Effector memory CD4-positive, alpha-beta T cell (primary cell): Measurements from ENCODE around the gene CPB2.

ENCODE experiments used
- DNase-seq, 3 donors: peaks; one replicate each; pipeline ENCODE4 v3.0.0-alpha.2; 2020
- H3K27ac ChIP-seq: 2 replicates; pipeline ENCODE4 v1.7.0; 2013; ENCODE audit warnings: mild to moderate bottlenecking, low read length, moderate library complexity; ENCODE audit not compliant: insufficient read depth, poor library complexity, severe bottlenecking
- H3K27me3 ChIP-seq: replicated peaks from 2 replicates; pipeline ENCODE4 v1.7.0; 2013; ENCODE audit warnings: mild to moderate bottlenecking, low read length; ENCODE audit not compliant: insufficient read depth, control insufficient read depth, poor library complexity, severe bottlenecking
- H3K36me3 ChIP-seq: 2 replicates; pipeline ENCODE4 v1.7.0; 2013; ENCODE audit warnings: mild to moderate bottlenecking, low read length, moderate library complexity; ENCODE audit not compliant: control insufficient read depth, insufficient read depth
- H3K4me1 ChIP-seq: 2 replicates; pipeline ENCODE4 v1.7.0; 2013; ENCODE audit warnings: low read length, mild to moderate bottlenecking; ENCODE audit not compliant: control insufficient read depth, insufficient read depth, poor library complexity, severe bottlenecking
- H3K4me3 ChIP-seq: 2 replicates; pipeline ENCODE4 v1.7.0; 2013; ENCODE audit warnings: low read length, low read depth, mild to moderate bottlenecking; ENCODE audit not compliant: insufficient read depth, poor library complexity, severe bottlenecking
- H3K9me3 ChIP-seq: 2 replicates; pipeline ENCODE4 v1.7.0; 2013; ENCODE audit warnings: mild to moderate bottlenecking, low read length, moderate library complexity; ENCODE audit not compliant: control insufficient read depth

CPB2 gene

DNA sequence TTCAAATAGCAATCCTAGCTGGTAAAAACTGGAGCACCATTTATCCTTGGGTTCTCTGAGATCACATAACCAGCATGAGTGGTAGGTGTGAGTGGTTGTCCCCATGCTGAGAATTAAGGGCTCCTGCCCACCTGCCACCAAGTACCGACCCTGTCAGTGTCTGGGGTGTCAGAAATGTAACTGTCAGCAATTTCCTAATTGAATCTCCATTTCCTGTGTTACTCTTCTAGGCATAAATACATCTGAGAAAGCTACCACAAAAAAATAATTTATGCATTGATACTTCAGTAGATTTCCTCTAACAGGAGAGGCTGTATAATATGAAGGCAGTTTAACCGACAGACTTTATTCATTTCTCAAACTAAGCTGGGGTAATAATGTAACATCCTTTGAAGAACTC is 25.1 kb downstream of the CPB2 start:
- Histone ChIP-seq H3K27ac (no peak overlapping the region), H3K4me3 (no peak overlapping the region), H3K27me3 (no peaks in the 10 kb centered on the region), H3K9me3 (no peaks in the 10 kb centered on the region), H3K4me1 (no peaks in the 10 kb centered on the region), H3K36me3 (no peaks in the 10 kb centered on the region)
- no peak for DNase-seq

DNA sequence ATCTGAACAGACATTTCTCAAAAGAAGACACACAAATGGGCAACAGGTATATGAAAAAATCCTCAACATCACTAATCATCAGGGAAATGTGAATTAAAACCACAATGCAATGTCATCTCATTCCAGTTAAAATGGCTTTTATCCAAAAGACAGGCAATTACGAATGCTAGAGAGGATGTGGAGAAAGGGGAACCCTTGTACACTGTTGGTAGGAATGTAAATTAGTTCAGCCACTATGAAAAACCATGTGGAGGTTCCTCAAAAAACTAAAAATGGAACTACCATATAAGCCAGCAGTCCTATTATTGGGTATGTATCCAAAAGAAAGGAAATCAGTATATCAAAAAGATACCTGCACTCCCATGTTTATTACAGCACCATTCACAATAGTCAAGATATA is 27.6 kb downstream of the CPB2 start:
- H3K4me3 ChIP-seq = no peak overlapping the region
- no peak overlapping the region for H3K27ac ChIP-seq
- DNase-seq = no peak
- no peaks in the 10 kb centered on the region for H3K9me3 ChIP-seq
- no peaks in the 10 kb centered on the region for H3K27me3 ChIP-seq
- no peaks in the 10 kb centered on the region for H3K36me3 ChIP-seq
- H3K4me1 ChIP-seq = no peaks in the 10 kb centered on the region

DNA sequence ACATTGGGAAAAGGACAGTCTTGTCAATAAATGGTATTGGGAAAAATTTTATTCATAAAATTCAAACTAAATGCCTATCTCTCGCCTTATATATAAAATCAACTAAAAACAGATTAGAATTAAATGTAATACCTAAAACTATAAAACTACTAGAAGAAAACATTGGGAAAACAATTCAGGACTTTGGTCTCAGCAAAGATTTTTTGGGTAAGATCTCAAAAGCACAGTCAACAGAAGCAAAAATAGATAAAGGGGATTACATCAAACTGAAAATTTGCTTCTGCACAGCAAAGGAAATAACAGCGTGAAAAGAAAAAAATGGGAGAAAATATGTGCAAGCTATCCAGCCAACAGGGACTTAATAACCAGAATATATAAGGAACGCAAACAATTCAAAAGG is 28.0 kb downstream of the CPB2 start:
- Histone ChIP-seq H3K27ac (no peak overlapping the region), H3K4me1 (no peaks in the 10 kb centered on the region), H3K27me3 (no peaks in the 10 kb centered on the region), H3K36me3 (no peaks in the 10 kb centered on the region), H3K4me3 (no peak overlapping the region), H3K9me3 (no peaks in the 10 kb centered on the region)
- DNase-seq = no peak

DNA sequence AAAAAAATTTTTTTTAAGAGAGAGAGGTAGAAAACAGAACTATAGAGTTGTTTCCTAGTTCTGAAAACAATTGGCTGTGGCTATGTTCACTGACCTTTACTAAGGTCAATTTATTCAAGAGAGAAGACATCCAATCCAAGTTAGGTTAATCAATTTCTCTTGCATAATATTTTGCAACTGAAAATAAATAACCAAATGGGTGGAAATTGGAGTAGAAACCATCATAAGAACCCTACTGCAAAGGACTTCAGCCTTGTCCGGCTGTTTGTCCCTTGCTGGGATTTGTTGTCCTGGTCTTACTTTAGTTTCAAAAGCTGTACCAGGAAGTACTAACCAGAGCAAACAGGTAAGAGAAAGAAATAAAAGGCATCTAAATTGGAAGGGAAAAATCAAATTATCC is 29.0 kb downstream of the CPB2 start:
- Histone ChIP-seq H3K4me1 (no peaks in the 10 kb centered on the region), H3K27ac (no peak overlapping the region), H3K36me3 (no peaks in the 10 kb centered on the region), H3K9me3 (no peaks in the 10 kb centered on the region), H3K4me3 (no peak overlapping the region), H3K27me3 (no peaks in the 10 kb centered on the region)
- no peak for DNase-seq

DNA sequence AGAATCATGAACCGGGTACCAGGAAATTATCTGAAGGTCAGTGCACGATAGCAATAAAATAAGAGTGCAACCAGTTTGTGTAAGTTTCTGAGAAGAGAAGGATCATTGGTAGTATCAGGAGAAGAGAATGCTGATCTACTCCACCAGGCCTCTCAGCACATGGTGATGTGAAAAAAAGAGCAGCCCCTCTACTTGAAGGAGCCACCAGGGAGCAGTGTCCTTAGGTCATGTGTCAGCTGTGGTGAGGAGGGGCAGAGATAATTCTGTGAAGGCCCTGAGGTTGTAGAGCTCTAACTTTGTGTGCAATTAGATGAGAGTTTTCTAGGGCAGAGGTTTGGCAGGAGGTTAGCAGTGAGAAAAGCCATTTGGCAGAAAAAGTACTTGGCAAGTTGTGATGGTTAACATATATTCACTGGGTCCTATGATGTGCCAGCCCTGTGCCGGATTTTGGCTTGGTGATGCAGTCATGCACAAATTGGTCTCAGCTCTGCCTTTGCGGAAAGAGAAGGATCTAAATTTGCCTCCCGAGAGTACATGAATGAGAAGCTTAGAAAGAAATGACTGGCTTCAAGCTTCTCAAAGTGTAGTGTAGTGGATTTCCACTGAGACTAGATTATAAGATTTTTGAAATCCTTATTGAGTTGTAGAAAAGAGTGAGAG is 33.1 kb downstream of the CPB2 start:
- H3K4me3 ChIP-seq = no peak overlapping the region
- no peaks in the 10 kb centered on the region for H3K27me3 ChIP-seq
- no peaks in the 10 kb centered on the region for H3K36me3 ChIP-seq
- DNase-seq = no peak
- H3K27ac ChIP-seq = no peak overlapping the region
- H3K9me3 ChIP-seq = no peaks in the 10 kb centered on the region
- no peaks in the 10 kb centered on the region for H3K4me1 ChIP-seq

DNA sequence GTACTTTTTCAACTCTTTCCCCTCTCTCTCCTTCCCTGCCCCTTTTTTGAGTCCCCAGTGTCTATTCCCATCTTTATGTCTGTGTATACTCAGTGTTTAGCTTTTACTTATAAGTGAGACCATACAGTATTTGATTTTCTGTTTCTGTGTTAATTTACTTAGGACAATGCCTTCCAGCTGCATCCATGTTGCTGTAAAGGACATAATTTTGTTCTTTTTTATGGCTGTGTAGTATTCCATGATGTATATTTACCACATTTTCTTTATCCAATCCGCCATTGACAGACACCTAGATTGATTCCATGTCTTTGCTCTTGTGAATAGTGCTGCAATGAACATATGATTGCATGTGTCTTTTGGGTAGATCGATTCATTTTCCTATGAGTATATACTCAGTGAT is 41.5 kb downstream of the CPB2 start:
- no peaks in the 10 kb centered on the region for H3K9me3 ChIP-seq
- H3K36me3 ChIP-seq = no peaks in the 10 kb centered on the region
- no peak overlapping the region for H3K27ac ChIP-seq
- no peak overlapping the region for H3K4me3 ChIP-seq
- no peaks in the 10 kb centered on the region for H3K4me1 ChIP-seq
- H3K27me3 ChIP-seq = no peaks in the 10 kb centered on the region
- DNase-seq = no peak

DNA sequence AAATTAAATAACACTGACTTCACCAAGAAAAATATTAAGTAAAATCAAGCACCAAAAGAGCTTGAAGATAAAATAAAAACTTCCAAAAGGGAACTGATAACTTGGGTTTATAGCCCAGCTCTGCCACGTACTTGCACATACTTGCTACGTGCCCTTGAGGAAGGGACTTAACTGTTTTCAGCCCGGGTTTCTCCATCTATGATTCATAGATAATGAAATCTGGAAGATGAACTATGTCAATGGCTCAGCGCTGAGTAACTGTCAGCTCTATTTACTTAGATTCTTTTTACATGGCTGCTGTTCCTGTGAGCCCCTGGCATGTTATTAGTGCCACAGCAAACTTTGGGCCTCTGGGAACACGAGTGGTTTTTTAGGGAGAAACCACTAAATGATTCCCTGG is 42.6 kb downstream of the CPB2 start:
- Histone ChIP-seq H3K27ac (no peak overlapping the region), H3K36me3 (no peaks in the 10 kb centered on the region), H3K4me1 (no peaks in the 10 kb centered on the region), H3K9me3 (no peaks in the 10 kb centered on the region), H3K4me3 (no peak overlapping the region), H3K27me3 (no peaks in the 10 kb centered on the region)
- DNase-seq = no peak

DNA sequence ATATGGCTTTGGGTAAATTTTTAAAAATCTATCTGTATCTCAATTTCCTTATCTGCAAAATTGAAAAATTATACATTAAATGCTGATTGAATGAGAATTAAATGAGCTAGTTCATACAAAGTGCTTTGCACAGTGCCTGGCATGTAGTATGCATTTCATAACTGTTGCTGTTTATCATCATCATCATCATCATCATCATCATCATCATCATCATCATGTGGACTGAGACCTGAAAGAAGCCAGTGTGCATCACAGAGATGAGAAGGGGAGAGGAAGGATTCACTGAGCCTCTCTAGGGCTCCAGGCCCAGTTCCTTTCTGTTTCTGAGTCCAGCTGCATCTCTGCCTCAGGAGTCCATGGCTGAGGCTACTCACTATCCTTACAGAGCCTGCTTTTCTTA is 45.4 kb downstream of the CPB2 start:
- H3K36me3 ChIP-seq = no peaks in the 10 kb centered on the region
- no peak for DNase-seq
- no peak overlapping the region for H3K4me3 ChIP-seq
- H3K4me1 ChIP-seq = no peaks in the 10 kb centered on the region
- H3K27me3 ChIP-seq = no peaks in the 10 kb centered on the region
- no peaks in the 10 kb centered on the region for H3K9me3 ChIP-seq
- H3K27ac ChIP-seq = no peak overlapping the region

DNA sequence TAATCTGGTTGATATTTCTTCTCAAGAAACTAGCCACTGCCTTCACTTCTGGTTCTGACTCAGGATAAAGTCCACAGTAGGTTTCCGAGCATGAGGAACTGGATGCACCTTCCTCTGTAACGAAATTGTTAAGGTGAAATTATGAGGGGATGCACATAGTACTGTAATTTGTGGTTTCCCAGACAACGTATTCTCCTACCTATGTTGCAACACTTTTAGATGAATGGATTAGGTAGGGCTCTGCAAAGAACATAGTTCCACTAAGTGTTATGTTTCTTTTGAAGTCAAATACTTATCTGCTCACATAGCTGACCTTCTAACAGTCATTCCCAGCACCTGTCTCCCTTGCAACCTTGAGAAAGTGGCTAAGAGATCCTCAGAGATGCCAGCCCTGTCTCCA is 46.6 kb downstream of the CPB2 start:
- Histone ChIP-seq H3K4me3 (no peak overlapping the region), H3K9me3 (no peaks in the 10 kb centered on the region), H3K4me1 (no peaks in the 10 kb centered on the region), H3K36me3 (no peaks in the 10 kb centered on the region), H3K27ac (no peak overlapping the region), H3K27me3 (no peaks in the 10 kb centered on the region)
- DNase-seq = no peak

DNA sequence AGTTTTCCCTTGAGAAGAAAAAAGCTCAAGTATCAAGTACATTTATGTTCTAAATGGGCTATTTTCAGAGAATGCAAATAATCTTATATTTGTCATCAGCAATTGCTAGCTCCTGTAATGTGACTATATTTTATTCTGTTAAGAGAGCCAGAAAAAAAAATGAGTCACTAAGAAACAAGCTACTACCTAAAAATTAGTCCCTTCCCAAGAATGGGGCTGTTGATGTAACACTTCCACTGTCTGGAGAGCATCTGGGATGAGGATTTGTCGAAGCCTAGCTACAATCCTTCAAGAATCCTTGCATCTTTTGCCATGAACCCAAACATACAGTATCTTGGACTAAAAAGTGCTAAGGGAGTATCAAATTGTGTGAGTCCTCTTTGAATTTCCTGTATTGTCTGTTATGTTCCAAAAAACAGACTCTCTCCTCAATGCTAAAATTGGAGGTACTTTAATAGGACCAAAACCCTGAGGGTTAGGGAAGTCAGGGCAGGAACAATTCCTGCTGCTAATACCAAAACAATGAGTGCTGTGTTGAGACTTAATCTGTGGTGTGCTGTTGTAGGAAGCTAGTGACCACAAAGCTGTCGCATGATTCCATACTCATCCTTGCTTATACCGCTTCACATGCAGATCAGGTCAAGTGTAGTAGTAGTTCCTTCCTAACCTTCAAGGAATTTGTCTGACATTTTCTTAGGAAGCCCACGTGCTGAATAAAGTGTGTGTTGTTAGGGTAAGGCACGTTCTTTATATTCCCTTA is 47.4 kb downstream of the CPB2 start:
- Histone ChIP-seq H3K4me1 (no peaks in the 10 kb centered on the region), H3K27ac (no peak overlapping the region)

More for the DNA sequence above, 47.4 kb downstream of the CPB2 start:
- Histone ChIP-seq H3K36me3 (no peaks in the 10 kb centered on the region), H3K4me3 (no peak overlapping the region), H3K27me3 (no peaks in the 10 kb centered on the region), H3K9me3 (no peaks in the 10 kb centered on the region)
- no peak for DNase-seq
